WTC11 (cell line): ENCODE data around the gene TCF12. TPM values are rescaled to one million over a fixed set of nuclear protein-coding genes. Genes with fewer than 3 reads are reported as not detected.
A peak's percentile ranks its signal among the peaks of the same experiment; 100 is the strongest.

ENCODE experiments used
- ATAC-seq: fragments of 200-7000 bp; cut with Tn5 transposase; 2 replicates; pipeline ENCODE4 v1.10.0; 2021; ENCODE audit warnings: mild to moderate bottlenecking, moderate library complexity
- CTCF ChIA-PET: fragments of 300-600 bp; sonication (Branson Sonifier 250); formaldehyde crosslinking; loops from one replicate; lab custom pipeline; 2021; ENCODE audit warnings: antibody characterized with exemption; lab: Charles Lee
- POLR2A ChIA-PET: fragments of 350-600 bp; sonication (Branson Sonifier 250); formaldehyde crosslinking; loops from one replicate; lab custom pipeline; 2021; ENCODE audit warnings: antibody characterized with exemption; lab: Charles Lee
- DNase-seq: peaks from one replicate; pipeline ENCODE4 v3.0.0; 2021; ENCODE audit warnings: low spot score
- H3K27ac Mint-ChIP-seq: 2 replicates; pipeline ENCODE4 v1.8.0; 2021; ENCODE audit warnings: mixed read lengths
- H3K27me3 Mint-ChIP-seq: 2 replicates; pipeline ENCODE4 v1.8.0; 2021; ENCODE audit warnings: low read depth, mild to moderate bottlenecking, moderate library complexity, mixed read lengths
- H3K36me3 Mint-ChIP-seq: 2 replicates; pipeline ENCODE4 v1.8.0; 2021; ENCODE audit warnings: mixed read lengths
- H3K4me1 Mint-ChIP-seq: 2 replicates; pipeline ENCODE4 v1.8.0; 2022; ENCODE audit warnings: mixed read lengths
- H3K4me3 Mint-ChIP-seq: 2 replicates; pipeline ENCODE4 v1.8.0; 2021; ENCODE audit warnings: mild to moderate bottlenecking, moderate library complexity, mixed read lengths
- H3K9me3 Mint-ChIP-seq: 2 replicates; pipeline ENCODE4 v1.8.0; 2021; ENCODE audit warnings: mixed read lengths
- CREB1 ChIP-seq: sonication (generic); formaldehyde crosslinking; IDR thresholded peaks from 2 replicates; pipeline ENCODE4 v1.8.0; 2023; ENCODE audit warnings: mild to moderate bottlenecking, missing genetic modification reagents
- E2F4 ChIP-seq: sonication (generic); formaldehyde crosslinking; IDR thresholded peaks from 2 replicates; pipeline ENCODE4 v1.8.1; 2022; ENCODE audit warnings: low read depth, mild to moderate bottlenecking, moderate library complexity, missing genetic modification reagents, borderline replicate concordance
- JAZF1 ChIP-seq: fragments of 250-450 bp; sonication (Bioruptor Pico); IDR thresholded peaks from 2 replicates; pipeline ENCODE4 v1.9.0; 2021; ENCODE audit warnings: moderate library complexity, mild to moderate bottlenecking, inconsistent platforms
- NFE2L1 ChIP-seq: sonication (generic); formaldehyde crosslinking; IDR thresholded peaks from 2 replicates; pipeline ENCODE4 v1.8.1; 2023; ENCODE audit warnings: missing genetic modification reagents
- PREB ChIP-seq: sonication (generic); formaldehyde crosslinking; IDR thresholded peaks from 2 replicates; pipeline ENCODE4 v1.8.1; 2022; ENCODE audit warnings: mild to moderate bottlenecking, missing genetic modification reagents, moderate library complexity, borderline replicate concordance
- SMAD3 ChIP-seq: sonication (generic); formaldehyde crosslinking; IDR thresholded peaks from 2 replicates; pipeline ENCODE4 v1.8.0; 2022; ENCODE audit warnings: missing genetic modification reagents, mild to moderate bottlenecking, borderline replicate concordance
- total RNA-seq: library from RNA; stranded (reverse); gene quantifications from 3 replicates; pipeline ENCODE4 v1.2.3, GENCODE V29; 2021
- TF ChIP-seq, protein P1 (sequence below): sonication (generic); formaldehyde crosslinking; IDR thresholded peaks from 2 replicates; pipeline ENCODE4 v1.8.1; 2022; ENCODE audit warnings: missing genetic modification reagents, borderline replicate concordance
- TF ChIP-seq, protein P2 (sequence below): fragments of 200-600 bp; IDR thresholded peaks from 2 replicates; pipeline ENCODE4 v1.8.0; 2022; ENCODE audit warnings: antibody characterized with exemption
- TF ChIP-seq, protein P3 (sequence below): fragments of 250-450 bp; sonication (Bioruptor Pico); IDR thresholded peaks from 2 replicates; pipeline ENCODE4 v2.1.2; 2022; ENCODE audit warnings: mild to moderate bottlenecking, moderate library complexity
- TF ChIP-seq, protein P4 (sequence below): sonication (generic); formaldehyde crosslinking; IDR thresholded peaks from 2 replicates; pipeline ENCODE4 v1.8.1; 2023; ENCODE audit warnings: mild to moderate bottlenecking, missing genetic modification reagents, borderline replicate concordance
- TF ChIP-seq, protein P5 (sequence below): sonication (generic); formaldehyde crosslinking; IDR thresholded peaks from 2 replicates; pipeline ENCODE4 v1.8.0; 2022; ENCODE audit warnings: mild to moderate bottlenecking, missing genetic modification reagents

Gene TCF12
- total RNA-seq, 1 experiment from 2014 or later: 73.2 TPM

DNA sequence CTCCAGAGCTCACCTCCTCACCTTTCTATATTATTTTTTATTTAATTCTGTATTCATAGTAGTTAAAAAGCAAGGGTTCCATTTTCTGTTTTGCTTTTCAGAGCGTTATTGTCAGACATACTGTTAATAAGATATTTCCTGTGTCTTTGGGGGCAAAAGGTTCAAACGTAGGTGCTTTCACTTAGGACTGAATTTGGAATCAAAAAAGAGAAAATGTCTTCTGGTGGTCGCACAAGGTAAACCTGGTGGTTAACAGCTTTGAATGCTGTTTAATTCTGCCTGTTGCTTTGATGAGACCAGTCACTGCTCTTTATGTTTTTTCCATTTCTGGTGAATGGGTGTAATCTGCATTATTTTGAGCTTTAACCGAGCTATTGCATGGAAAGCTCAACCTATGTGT is 212.5 kb downstream of the TCF12 start (continued):
- TF ChIP-seq, protein P1, sequence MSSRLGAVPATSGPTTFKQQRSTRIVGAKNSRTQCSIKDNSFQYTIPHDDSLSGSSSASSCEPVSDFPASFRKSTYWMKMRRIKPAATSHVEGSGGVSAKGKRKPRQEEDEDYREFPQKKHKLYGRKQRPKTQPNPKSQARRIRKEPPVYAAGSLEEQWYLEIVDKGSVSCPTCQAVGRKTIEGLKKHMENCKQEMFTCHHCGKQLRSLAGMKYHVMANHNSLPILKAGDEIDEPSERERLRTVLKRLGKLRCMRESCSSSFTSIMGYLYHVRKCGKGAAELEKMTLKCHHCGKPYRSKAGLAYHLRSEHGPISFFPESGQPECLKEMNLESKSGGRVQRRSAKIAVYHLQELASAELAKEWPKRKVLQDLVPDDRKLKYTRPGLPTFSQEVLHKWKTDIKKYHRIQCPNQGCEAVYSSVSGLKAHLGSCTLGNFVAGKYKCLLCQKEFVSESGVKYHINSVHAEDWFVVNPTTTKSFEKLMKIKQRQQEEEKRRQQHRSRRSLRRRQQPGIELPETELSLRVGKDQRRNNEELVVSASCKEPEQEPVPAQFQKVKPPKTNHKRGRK (CRISPR knock-in tag): no peak
- TF ChIP-seq E2F4 (CRISPR knock-in tag) (no peak), JAZF1 (no peak), PREB (no peak), SMAD3 (no peak)
- TF ChIP-seq, protein P2, sequence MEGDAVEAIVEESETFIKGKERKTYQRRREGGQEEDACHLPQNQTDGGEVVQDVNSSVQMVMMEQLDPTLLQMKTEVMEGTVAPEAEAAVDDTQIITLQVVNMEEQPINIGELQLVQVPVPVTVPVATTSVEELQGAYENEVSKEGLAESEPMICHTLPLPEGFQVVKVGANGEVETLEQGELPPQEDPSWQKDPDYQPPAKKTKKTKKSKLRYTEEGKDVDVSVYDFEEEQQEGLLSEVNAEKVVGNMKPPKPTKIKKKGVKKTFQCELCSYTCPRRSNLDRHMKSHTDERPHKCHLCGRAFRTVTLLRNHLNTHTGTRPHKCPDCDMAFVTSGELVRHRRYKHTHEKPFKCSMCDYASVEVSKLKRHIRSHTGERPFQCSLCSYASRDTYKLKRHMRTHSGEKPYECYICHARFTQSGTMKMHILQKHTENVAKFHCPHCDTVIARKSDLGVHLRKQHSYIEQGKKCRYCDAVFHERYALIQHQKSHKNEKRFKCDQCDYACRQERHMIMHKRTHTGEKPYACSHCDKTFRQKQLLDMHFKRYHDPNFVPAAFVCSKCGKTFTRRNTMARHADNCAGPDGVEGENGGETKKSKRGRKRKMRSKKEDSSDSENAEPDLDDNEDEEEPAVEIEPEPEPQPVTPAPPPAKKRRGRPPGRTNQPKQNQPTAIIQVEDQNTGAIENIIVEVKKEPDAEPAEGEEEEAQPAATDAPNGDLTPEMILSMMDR: no peak
- TF ChIP-seq, protein P3, sequence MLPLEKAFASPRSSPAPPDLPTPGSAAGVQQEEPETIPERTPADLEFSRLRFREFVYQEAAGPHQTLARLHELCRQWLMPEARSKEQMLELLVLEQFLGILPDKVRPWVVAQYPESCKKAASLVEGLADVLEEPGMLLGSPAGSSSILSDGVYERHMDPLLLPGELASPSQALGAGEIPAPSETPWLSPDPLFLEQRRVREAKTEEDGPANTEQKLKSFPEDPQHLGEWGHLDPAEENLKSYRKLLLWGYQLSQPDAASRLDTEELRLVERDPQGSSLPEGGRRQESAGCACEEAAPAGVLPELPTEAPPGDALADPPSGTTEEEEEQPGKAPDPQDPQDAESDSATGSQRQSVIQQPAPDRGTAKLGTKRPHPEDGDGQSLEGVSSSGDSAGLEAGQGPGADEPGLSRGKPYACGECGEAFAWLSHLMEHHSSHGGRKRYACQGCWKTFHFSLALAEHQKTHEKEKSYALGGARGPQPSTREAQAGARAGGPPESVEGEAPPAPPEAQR (CRISPR knock-in tag): no peak
- TF ChIP-seq, protein P4, sequence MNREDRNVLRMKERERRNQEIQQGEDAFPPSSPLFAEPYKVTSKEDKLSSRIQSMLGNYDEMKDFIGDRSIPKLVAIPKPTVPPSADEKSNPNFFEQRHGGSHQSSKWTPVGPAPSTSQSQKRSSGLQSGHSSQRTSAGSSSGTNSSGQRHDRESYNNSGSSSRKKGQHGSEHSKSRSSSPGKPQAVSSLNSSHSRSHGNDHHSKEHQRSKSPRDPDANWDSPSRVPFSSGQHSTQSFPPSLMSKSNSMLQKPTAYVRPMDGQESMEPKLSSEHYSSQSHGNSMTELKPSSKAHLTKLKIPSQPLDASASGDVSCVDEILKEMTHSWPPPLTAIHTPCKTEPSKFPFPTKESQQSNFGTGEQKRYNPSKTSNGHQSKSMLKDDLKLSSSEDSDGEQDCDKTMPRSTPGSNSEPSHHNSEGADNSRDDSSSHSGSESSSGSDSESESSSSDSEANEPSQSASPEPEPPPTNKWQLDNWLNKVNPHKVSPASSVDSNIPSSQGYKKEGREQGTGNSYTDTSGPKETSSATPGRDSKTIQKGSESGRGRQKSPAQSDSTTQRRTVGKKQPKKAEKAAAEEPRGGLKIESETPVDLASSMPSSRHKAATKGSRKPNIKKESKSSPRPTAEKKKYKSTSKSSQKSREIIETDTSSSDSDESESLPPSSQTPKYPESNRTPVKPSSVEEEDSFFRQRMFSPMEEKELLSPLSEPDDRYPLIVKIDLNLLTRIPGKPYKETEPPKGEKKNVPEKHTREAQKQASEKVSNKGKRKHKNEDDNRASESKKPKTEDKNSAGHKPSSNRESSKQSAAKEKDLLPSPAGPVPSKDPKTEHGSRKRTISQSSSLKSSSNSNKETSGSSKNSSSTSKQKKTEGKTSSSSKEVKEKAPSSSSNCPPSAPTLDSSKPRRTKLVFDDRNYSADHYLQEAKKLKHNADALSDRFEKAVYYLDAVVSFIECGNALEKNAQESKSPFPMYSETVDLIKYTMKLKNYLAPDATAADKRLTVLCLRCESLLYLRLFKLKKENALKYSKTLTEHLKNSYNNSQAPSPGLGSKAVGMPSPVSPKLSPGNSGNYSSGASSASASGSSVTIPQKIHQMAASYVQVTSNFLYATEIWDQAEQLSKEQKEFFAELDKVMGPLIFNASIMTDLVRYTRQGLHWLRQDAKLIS (CRISPR knock-in tag): no peak

GRCh38 chr15:57133127-57133968 is 214.9 kb downstream of the TCF12 start:
- Mint-ChIP-seq H3K9me3 (no peaks in the 10 kb centered on the region), H3K4me1 (peaks cover 75% of the 10 kb centered on the region), H3K4me3 (no peak overlapping the region; the same call in 1 of the 2 replicates), H3K27me3 (no peaks in the 10 kb centered on the region), H3K27ac (peak overlapping the region; percentile 51), H3K36me3 (no peaks in the 10 kb centered on the region)
- TF ChIP-seq, protein P5, sequence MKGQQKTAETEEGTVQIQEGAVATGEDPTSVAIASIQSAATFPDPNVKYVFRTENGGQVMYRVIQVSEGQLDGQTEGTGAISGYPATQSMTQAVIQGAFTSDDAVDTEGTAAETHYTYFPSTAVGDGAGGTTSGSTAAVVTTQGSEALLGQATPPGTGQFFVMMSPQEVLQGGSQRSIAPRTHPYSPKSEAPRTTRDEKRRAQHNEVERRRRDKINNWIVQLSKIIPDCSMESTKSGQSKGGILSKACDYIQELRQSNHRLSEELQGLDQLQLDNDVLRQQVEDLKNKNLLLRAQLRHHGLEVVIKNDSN: no peak
- TF ChIP-seq CREB1 (no peak), NFE2L1 (CRISPR knock-in tag) (no peak)
- POLR2A ChIA-PET: interaction anchor here (0.6 to 0.7 kb wide), 2 partner anchors 21 to 120 kb away, joined by 3 read pairs; no protein-coding TSS in a partner anchor
- CTCF ChIA-PET: interaction anchor here (0.7 kb wide), 1 partner anchor 13 kb away, joined by 4 read pairs; no protein-coding TSS in a partner anchor
- ATAC-seq (peak; percentile 40), DNase-seq (no peak)
